Hematopoietic multipotent progenitor cell treated with erythropoietin and hydrocortisone succinate and interleukin-3 and kit ligand, for 4 days (in vitro differentiated cells): ENCODE data around the gene SUPT20HL2.
A peak's percentile ranks its signal among the peaks of the same experiment; 100 is the strongest.
"Not testable (repeated sequence)": the region's sequence is repeated elsewhere in the genome, so short reads cannot be mapped to it uniquely, and the experiment has no call there.

Experiments
- DNase-seq: peaks from one replicate; pipeline ENCODE4 v3.0.0-alpha.2; 2015

The SUPT20HL2 gene

GRCh38 chrX:24308803-24309202 is 5.1 kb downstream of the SUPT20HL2 start:
- not testable (repeated sequence) for DNase-seq

- peak; percentile 42 for DNase-seq
Observed at GRCh38 chrX:24306440-24306839, 7.4 kb downstream of the SUPT20HL2 start.

DNA sequence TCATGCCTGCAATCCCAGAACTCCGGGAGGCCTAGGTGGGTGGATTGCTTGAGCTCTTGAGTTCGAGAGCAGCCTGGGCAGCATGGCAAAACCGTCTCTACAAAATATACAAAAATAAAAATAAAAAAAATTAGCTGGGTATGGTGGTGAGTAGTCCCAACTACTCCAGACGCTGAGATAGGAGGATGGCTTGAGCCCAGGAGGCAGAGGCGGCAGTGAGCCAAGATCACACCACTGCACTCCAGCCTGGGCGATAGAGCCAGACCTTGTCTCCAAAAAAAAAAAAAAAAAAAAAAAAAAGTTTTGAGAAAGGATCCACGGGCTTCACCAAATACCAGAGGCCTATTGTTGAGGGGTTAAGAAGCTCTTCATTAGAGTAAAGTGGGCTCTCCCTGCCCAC is 8.0 kb downstream of the SUPT20HL2 start:
- no peak for DNase-seq

DNA sequence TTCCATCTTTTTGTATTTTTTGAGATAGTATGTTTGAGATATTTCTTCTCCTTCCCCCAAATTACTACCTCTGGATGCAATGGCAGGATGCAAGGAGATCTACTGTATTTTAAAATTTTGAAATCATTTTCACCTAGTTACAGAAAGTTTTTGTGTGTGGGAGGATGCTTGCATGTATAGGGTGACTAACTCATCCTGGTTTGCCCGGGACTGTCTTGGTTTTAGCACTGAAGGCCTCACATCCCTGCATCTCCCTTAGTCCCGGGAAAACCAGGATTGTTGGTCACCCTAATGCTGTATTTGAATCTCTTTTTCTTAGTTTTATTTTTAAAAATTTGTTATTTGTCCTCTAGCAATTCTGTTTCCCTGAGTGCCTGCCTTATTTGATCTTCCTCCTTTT is 12.1 kb downstream of the SUPT20HL2 start:
- DNase-seq, result no peak

- no peak for DNase-seq
Observed at GRCh38 chrX:24301060-24301459, 12.8 kb downstream of the SUPT20HL2 start.

DNA sequence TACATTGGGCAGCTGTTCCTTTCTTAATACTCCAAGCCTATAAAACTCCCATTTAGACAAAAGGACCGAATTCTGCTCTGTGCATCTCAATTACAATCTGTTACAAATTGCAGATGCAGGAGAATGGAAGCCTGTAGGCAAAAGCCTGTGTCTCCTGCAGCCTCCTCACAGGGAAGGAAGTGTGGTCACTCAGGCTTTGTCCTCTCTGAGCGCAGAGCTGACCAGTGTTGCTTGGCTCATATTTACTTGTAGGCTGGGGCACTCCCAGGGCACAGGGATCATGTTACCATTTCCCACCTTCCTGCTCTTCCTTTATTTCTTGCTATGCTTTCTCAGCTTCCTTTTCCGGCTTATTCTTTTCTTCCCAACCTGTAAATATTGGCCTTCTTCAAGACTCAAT is 15.7 kb downstream of the SUPT20HL2 start:
- no peak for DNase-seq

DNA sequence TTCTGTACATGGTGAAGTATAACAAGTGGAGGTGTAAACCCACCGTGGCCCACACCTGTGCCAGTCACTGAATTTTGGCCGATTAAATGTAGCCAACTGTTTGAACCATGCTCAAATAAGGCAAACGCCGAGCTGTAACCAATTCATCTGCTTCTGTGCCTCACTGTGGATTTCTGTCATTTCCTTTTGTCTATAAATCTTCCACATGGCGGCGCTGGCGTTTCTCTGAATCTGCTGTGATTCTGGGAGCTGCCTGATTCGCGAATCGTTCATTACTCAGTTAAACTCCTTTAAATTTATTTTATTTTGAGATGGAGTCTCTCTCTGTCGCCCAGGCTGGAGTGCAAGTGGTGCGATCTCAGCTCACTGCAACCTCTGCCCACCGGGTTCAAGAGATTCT is 19.2 kb downstream of the SUPT20HL2 start:
- peak; percentile 56 for DNase-seq

DNA sequence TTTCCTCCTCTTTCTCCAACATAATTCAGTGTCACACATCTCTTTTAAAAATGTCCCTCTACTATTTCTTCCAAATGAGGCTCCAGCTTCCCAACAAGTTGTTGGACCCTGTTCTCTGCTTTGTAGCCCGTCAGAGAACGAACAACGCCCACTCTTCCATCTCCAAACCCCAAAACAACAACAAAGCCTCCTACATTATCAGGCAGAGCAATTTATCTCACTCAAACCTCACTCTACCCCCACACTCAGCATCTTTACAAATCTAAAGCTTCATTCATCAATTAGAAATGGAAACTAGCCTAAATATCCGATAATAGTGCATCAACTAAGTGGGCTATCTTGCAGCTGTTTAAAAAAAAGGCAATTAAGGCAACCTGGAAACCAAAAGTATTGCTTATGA is 20.5 kb downstream of the SUPT20HL2 start:
- DNase-seq, result no peak

DNA sequence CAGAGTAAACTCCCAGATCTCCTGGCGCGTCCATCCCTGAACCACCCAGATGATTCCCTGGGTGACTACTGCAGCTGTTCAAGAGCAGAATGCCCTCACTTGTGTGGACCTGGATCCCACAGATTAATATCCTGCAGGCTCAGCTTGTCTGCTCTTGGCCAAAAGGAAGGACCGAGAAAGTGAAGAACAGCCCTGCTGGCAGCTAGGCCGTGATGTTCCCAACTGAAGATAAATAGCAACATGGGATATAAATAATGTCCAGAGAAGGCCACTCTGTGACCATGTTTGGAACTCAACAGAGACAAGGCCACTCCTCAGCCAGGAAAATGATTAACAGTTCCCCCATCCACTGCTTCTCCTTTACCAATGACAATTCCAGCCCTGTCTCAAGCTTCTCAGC is 21.5 kb downstream of the SUPT20HL2 start:
- no peak for DNase-seq

- peak; percentile 36 for DNase-seq
Observed at GRCh38 chrX:24285082-24285481, 28.8 kb downstream of the SUPT20HL2 start.

DNA sequence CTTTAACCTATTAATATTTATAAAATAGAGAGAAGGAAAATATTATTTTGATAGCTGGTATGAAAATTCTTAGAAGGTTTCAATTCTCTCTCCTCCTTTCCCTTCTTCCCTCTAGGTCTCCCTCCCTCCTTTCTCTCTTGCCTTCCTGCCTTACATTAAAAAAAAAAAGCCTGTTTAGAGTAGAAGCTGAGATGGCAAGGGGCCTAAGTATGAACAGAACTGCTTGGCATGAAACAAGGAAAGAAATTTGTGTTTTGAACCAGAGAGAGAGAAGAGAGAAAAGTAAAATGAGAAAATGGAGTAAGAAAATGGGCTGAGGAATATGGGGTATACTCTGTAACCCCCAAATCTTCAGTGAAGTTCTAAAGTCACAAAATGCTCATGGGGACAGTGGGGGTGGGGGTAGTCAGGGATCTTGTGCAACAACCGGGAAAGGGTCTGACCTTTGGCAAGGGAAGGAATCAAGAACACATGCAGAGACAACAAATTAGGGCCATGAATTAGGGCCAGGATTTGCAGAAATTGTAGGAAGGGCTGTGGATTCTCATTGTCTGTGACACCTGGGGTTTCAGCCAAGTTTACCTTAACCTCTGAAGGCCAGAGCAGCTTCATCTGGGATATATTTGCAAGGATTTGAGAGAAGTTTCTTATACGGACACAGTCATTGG is 30.6 kb downstream of the SUPT20HL2 start:
- DNase-seq, result no peak

- DNase-seq, result no peak
Observed at GRCh38 chrX:24282381-24283126, 31.3 kb downstream of the SUPT20HL2 start.

DNA sequence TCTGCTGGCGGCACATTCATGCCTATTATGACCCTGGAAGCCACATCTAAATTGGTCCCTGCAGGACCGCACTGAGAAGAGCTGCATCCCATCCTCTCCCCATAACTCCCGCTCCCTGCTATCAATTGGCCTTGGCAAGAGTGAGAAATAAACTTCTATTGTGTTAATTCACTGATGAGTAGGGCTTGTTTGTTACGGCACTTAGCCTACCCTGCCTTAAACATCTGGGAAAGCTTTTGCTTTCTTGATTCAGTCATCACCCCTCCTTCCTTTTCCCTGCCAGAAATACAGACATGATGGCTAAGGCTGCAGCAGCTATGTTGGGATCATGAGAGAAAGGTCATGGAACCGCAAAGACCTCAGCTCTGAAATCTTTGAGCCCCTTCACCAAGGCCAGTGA is 36.5 kb downstream of the SUPT20HL2 start:
- DNase-seq, result no peak

DNA sequence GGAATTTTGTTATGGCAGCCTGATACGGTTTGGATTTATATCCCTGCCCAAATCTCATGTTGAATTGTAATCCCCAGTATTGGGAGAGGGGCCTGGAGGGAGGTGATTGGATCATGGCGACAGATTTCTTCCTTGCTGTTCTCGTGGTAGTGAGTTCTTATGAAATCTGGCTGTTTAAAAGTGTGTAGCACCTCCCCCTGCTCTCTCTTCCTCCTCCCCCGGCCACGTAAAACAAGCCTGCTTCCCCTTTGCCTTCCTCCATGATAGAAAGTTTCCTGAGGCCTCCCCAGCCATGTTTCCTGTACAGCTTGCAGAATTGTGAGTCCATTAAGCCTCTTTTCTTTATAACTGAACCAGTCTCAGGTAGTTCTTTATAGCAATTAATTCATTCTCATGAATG is 37.9 kb downstream of the SUPT20HL2 start:
- peak; percentile 36 for DNase-seq

DNA sequence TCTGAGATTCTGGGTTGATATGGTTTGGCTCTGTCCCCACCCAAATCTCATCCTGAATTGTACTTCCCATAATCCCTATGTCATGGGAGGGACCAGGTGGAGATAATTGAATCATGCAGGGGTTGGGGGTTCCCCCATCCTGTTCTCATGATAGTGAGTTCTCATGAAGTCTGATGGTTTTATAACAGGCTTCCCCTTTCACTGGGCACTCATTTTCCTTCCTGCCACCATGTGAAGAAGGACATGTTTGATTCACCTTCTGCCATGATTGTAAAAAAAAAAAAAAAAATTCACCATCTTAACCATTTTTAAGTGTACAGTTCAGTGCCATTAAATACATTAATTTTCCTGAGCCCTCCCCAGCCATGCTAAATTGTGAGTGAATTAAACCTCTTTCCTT is 42.6 kb downstream of the SUPT20HL2 start:
- DNase-seq, result no peak

DNA sequence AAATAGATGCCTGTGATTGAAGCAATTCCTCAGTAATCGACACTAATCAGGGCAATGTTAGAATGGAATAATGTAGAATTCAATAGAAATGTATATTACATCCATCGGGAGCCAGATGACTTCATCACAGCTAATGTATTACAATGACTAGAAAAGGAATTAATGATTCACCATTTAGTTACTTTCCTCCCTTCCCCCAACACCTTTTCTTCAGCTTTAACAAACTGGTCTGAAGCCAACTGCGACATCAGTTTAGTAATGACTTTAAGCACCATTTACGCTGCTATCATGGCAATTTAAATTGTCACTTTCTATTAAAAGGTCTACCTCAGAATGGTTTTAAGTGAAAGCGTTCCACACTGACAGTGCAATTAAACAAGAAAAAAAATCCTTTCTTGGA is 45.1 kb downstream of the SUPT20HL2 start:
- no peak for DNase-seq

DNA sequence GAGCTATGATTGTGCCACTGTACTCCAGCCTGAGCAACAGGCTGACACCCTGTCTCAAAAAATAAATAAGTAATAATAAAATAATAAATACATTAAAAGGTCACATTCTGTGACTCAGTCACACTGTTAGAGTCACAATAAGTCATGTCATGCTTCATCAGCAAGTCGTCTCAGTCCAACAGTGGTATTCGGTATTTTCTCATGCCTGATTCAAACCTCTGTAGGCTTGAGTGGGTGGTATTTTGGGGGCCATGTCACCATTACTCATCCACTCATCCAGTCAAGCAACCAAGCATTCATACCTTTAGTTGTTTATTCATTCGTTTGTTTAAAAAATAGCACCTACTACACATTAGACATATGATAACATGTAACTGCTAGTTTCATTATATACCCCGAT is 46.9 kb downstream of the SUPT20HL2 start:
- DNase-seq, result no peak

DNA sequence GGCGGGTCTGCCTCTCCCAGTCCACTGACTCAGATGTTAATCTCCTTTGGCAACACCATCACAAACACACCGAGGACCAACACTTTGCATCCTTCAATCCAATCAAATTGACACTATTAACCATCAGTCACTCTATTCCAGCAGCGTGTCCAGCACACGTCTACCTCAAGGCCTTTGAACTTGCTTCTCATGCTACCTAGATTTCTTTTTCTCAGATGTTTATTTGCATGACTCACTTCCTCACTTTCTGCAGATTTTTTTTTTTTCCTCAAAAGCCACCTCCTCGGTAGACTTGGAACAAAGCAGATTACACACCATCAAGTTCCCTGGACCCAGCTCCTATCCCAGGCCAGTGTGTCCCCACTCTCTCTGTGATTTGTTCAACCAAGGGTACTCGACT is 49.5 kb downstream of the SUPT20HL2 start:
- no peak for DNase-seq

DNA sequence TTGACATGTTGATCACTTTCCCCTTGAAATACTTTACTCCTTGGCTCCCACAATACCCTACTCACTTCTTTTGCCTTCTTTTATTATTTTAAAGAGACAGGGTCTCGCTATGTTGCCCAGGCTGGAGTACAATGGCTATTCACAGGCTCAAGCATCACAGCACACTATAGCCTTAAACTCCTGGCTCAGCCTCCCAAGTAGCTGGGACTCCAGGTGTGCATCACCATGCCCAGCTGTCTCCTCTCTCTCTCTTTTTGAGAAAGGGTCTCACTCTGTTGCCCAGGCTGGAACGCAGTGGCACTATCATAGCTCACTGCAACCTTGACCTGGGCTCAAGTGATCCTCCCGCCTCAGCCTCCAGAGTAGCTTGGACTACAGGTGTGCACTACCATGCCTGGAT is 51.6 kb downstream of the SUPT20HL2 start:
- DNase-seq, result no peak
